HG02938 (cell line): ENCODE data around the gene SLC6A1.

Experiments
- ATAC-seq: cut with Tn5 transposase; IDR thresholded peaks from one replicate; pipeline ENCODE4 v1.9.1; 2021; ENCODE audit warnings: mild to moderate bottlenecking, moderate library complexity; ENCODE audit not compliant: unreplicated experiment

The SLC6A1 gene

GRCh38 chr3:11015369-11015768 is 22.8 kb downstream of the SLC6A1 start:
- no peak for ATAC-seq

GRCh38 chr3:11016727-11017126 is 24.2 kb downstream of the SLC6A1 start:
- no peak for ATAC-seq

- ATAC-seq: no peak
Observed at GRCh38 chr3:11019116-11019819, 26.7 kb downstream of the SLC6A1 start.

- ATAC-seq: no peak
Observed at GRCh38 chr3:11020764-11021163, 28.2 kb downstream of the SLC6A1 start.

- no peak for ATAC-seq
Observed at GRCh38 chr3:11021611-11022011, 29.1 kb downstream of the SLC6A1 start.

- ATAC-seq: no peak
Observed at GRCh38 chr3:11022115-11022514, 29.6 kb downstream of the SLC6A1 start.

GRCh38 chr3:11024181-11024580 is 31.6 kb downstream of the SLC6A1 start:
- no peak for ATAC-seq

- ATAC-seq: no peak
Observed at GRCh38 chr3:11029948-11030347, 37.4 kb downstream of the SLC6A1 start.

- no peak for ATAC-seq
Observed at GRCh38 chr3:11033871-11034270, 41.3 kb downstream of the SLC6A1 start.

GRCh38 chr3:11034309-11034985 is 41.9 kb downstream of the SLC6A1 start:
- no peak for ATAC-seq

- no peak for ATAC-seq
Observed at GRCh38 chr3:11035757-11036505, 43.4 kb downstream of the SLC6A1 start.

- no peak for ATAC-seq
Observed at GRCh38 chr3:11037241-11037873, 44.8 kb downstream of the SLC6A1 start.

- ATAC-seq: no peak
Observed at GRCh38 chr3:11037976-11038375, 45.4 kb downstream of the SLC6A1 start.

- no peak for ATAC-seq
Observed at GRCh38 chr3:11045536-11045935, 53.0 kb downstream of the SLC6A1 start.

- ATAC-seq: no peak
Observed at GRCh38 chr3:11047500-11047899, 55.0 kb downstream of the SLC6A1 start.

- ATAC-seq: no peak
Observed at GRCh38 chr3:11050666-11051323, 58.2 kb downstream of the SLC6A1 start.

- no peak for ATAC-seq
Observed at GRCh38 chr3:11053926-11054503, 61.5 kb downstream of the SLC6A1 start.

GRCh38 chr3:11054739-11055438 is 62.3 kb downstream of the SLC6A1 start:
- ATAC-seq: no peak

GRCh38 chr3:11055496-11055895 is 62.9 kb downstream of the SLC6A1 start:
- ATAC-seq: no peak

GRCh38 chr3:11056531-11057050 is 64.0 kb downstream of the SLC6A1 start:
- no peak for ATAC-seq
